ENCODE results near the gene SOWAHA. TPM values are rescaled to one million over a fixed set of nuclear protein-coding genes. Genes with fewer than 3 reads are reported as not detected.

Gene SOWAHA
- total and polyA plus RNA-seq, 2 of the 4 experiments (the other 2 are of a cell fraction) = 0.03 TPM; not detected in 1

DNA sequence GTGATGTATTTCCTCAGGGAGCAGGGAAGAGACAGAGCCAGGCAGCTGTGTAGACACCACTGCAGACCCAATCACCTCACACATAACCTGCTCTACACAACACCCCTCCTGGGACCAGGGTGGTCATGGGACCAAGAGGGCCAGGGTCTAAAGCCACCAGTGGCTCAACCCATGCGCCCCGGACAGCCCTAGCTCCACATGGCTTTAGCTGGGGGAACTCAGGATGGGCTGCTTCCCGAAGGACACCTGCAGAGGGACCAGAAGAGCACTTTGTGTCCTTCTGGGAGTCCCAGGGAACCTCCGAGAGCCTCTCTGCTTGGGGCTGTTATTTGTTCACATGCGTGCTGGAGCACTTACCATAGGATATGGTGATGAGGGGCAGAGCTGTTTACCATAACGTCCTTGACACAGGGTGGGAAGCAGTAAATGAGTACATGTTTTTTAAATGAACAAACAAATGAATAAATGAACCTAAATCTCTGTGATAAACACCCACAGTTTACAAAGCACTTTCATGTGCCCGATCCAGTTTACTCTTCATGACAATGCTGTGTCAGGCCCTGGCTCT is 48.3 kb upstream of the SOWAHA start:
- no peak overlapping the region for H3K56ac ChIP-seq (ENCODE audit: extremely low read depth, insufficient read depth, low read length)
- H3K14ac ChIP-seq (replicated peaks; ENCODE audit: low read depth, low read length) = no peak overlapping the region
- no peaks in the 10 kb centered on the region for H3K27me3 ChIP-seq (ENCODE audit: control insufficient read depth, insufficient read depth, low read length)
- no peak overlapping the region for H2AK9ac ChIP-seq (replicated peaks; ENCODE audit: low read depth, low read length, poor library complexity)
- H2AFZ ChIP-seq (replicated peaks; ENCODE audit: low read length, poor library complexity) = no peak overlapping the region
- TF ChIP-seq MXI1 (IDR thresholded peaks at IDR 0.05; ENCODE audit: borderline replicate concordance, low read depth, low read length) = no peak
- no peak overlapping the region for H3K4me3 ChIP-seq (ENCODE audit: insufficient read depth, low read depth, low read length)
- H3K9me3 ChIP-seq (ENCODE audit: control insufficient read depth, insufficient read depth, low read length) = no peaks in the 10 kb centered on the region
- peaks cover 45% of the 10 kb centered on the region for H3K36me3 ChIP-seq (ENCODE audit: control insufficient read depth, insufficient read depth, low read length)
- intact Hi-C loops (cut with micrococcal nuclease) (no loop called here), dilution Hi-C loops (cut with HindIII; ENCODE audit: low sequenced_read_pairs, unreplicated experiment) (no loop called here), in situ Hi-C loops (cut with MboI; ENCODE audit: low sequenced_read_pairs) (no loop called here)
- no peak overlapping the region for H3K4ac ChIP-seq (ENCODE audit: low read depth, low read length)
- H3K9me1 ChIP-seq (ENCODE audit: insufficient read depth, low read length) = peaks cover 30% of the 10 kb centered on the region
- POLR2A ChIA-PET (ENCODE audit: unreplicated experiment) = no interaction called here
- peaks cover 13% of the 10 kb centered on the region for H3K4me1 ChIP-seq (ENCODE audit: control insufficient read depth, insufficient read depth, low read length)
- H4K5ac ChIP-seq (ENCODE audit: low read depth, low read length) = no peak overlapping the region
- no peak overlapping the region for H2BK5ac ChIP-seq (ENCODE audit: low read depth, low read length, poor library complexity, severe bottlenecking)
- CTCF ChIA-PET = interaction anchor here (0.6 to 1.4 kb wide), 3 partner anchors 9 to 274 kb away, joined by 3 to 4 read pairs (median 3); partner anchors contain the start of gene IRF1
- H3K9ac ChIP-seq (ENCODE audit: low read depth, low read length) = no peak overlapping the region
- H4K20me1 ChIP-seq (ENCODE audit: insufficient read depth, low read length) = peaks cover 24% of the 10 kb centered on the region
- no peak overlapping the region for H4K91ac ChIP-seq (ENCODE audit: insufficient read depth, low read depth, low read length)
- H3K27ac ChIP-seq (ENCODE audit: insufficient read depth, low read length) = no peak overlapping the region
- no peak overlapping the region for H3K18ac ChIP-seq (ENCODE audit: low read depth, low read length)
- H4K8ac ChIP-seq (ENCODE audit: low read depth in 2 of 2, low read length in 2 of 2) = no peak overlapping the region
- ATAC-seq (ENCODE audit: low read depth) (no peak), DNase-seq (no peak)
- H2BK20ac ChIP-seq (ENCODE audit: low read depth, low read length) = no peak overlapping the region
- H2BK120ac ChIP-seq (ENCODE audit: low read depth, low read length) = no peak overlapping the region
- H2BK15ac ChIP-seq (ENCODE audit: low read depth, low read length) = no peak overlapping the region
- H3K4me2 ChIP-seq (ENCODE audit: low read depth, low read length) = no peak overlapping the region
- peaks cover 26 to 50% of the 10 kb centered on the region in 2 experiments for H3K79me1 ChIP-seq (ENCODE audit: low read depth in 1 of 2, low read length in 2 of 2)
- no peak overlapping the region for H2AK5ac ChIP-seq (ENCODE audit: low read depth, low read length)
- BruUV-seq (replicated peaks) = no TSS peak
- WGBS, 2 experiments (ENCODE audit: extremely low coverage in 2 of 2, insufficient read length in 1 of 2) = 100% methylated on average over 1 of the region's 7 CpGs; no CpG with 5 or more reads in 1 of the 2 experiments
- no peak overlapping the region for H3K23ac ChIP-seq (ENCODE audit: low read depth, low read length)
